ENCODE results near the gene CER1. TPM values are rescaled to one million over a fixed set of nuclear protein-coding genes. Genes with fewer than 3 reads are reported as not detected.

CER1 gene
- polyA plus RNA-seq, 6 donors from 2014 or later, result not detected

- DNase-seq (no peak), ATAC-seq (ENCODE audit: low read depth in 2 of 2) (no peak)
- Mint-ChIP-seq H3K36me3 (peaks cover 15 to 20% of the 10 kb centered on the region in 2 donors), H3K4me3 (no peak overlapping the region), H3K27ac (no peak overlapping the region), H3K27me3 (no peaks in the 10 kb centered on the region), H3K4me1 (peaks cover 0 to 11% (median 11%) of the 10 kb centered on the region in 3 donors), H3K9me3 (no peaks in the 10 kb centered on the region)
Measured at GRCh38 chr9:14674630-14675029, 47.9 kb downstream of the CER1 start.

- no peak overlapping the region for H3K4me3 Mint-ChIP-seq
- no peak overlapping the region for H3K27ac Mint-ChIP-seq
- H3K9me3 Mint-ChIP-seq, result no peaks in the 10 kb centered on the region
- no peak for DNase-seq
- peaks cover 15 to 16% of the 10 kb centered on the region in 2 donors for H3K36me3 Mint-ChIP-seq
- H3K4me1 Mint-ChIP-seq, result peaks cover 0 to 7% (median 0%) of the 10 kb centered on the region in 3 donors
- ATAC-seq (ENCODE audit: low read depth in 2 of 2), result no peak
- H3K27me3 Mint-ChIP-seq, result no peaks in the 10 kb centered on the region
Measured at GRCh38 chr9:14671377-14671776, 51.2 kb downstream of the CER1 start.

GRCh38 chr9:14670718-14671117, 51.8 kb downstream of the CER1 start:
- Mint-ChIP-seq H3K27ac (peak overlapping the region in 2 of 6 donors; percentile 20 to 43), H3K36me3 (peaks cover 11 to 16% of the 10 kb centered on the region in 2 donors), H3K9me3 (no peaks in the 10 kb centered on the region), H3K4me3 (no peak overlapping the region), H3K4me1 (peaks cover 0 to 4% (median 0%) of the 10 kb centered on the region in 3 donors), H3K27me3 (no peaks in the 10 kb centered on the region)
- ATAC-seq (ENCODE audit: low read depth in 2 of 2) (no peak), DNase-seq (no peak)

Other genes with a start within 250 kb of the CER1 start
- gene ZDHHC21, start 29.3 kb downstream of the CER1 start, polyA plus RNA-seq (ENCODE audit: low read depth in 6 of 6), result 1 to 10 TPM; 1.7 to 3.8 (median 3.2) TPM
- gene FREM1, start 187.7 kb upstream of the CER1 start, polyA plus RNA-seq (ENCODE audit: low read depth in 6 of 6), result not detected

All from naive B cell (primary cell).